ENCODE results near the gene TMEM231.

The TMEM231 gene

DNA sequence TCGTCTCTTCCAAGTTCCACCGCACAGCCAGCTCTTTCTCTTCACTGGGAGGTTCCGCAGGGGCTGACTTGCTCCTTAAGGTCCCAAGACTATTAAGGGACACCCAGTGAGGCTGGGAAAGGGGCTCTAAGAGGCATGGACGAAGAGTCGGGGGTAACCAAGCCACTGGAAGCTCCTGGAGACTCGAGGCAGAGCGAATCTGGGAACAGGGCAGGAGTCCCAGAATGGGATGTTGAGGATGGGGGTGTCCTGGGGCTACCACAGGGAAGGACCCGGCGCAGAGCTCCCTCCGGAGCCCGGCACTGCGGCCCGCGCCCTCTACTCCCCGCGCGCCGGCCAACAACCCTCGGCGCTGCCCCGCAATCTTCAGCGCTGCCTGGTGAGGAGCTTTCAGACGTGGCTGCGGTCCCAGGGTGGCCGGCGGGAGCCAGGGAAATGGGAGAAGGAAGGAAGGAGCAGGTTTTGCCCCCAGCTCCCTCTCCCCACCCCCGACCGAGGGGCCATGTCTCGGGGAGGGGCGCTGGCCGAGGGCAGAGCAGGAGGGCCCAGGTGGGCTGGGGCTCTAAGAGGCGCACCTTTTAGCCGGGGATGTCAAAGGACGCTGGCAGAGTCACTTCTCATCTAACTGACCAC, 20.7 kb downstream of the TMEM231 start:
- TF ChIP-seq CTCF (IDR thresholded peaks at IDR 0.05; ENCODE audit: extremely low read depth, missing control alignments) = no peak
- no peak for DNase-seq (ENCODE audit: low spot score)

DNA sequence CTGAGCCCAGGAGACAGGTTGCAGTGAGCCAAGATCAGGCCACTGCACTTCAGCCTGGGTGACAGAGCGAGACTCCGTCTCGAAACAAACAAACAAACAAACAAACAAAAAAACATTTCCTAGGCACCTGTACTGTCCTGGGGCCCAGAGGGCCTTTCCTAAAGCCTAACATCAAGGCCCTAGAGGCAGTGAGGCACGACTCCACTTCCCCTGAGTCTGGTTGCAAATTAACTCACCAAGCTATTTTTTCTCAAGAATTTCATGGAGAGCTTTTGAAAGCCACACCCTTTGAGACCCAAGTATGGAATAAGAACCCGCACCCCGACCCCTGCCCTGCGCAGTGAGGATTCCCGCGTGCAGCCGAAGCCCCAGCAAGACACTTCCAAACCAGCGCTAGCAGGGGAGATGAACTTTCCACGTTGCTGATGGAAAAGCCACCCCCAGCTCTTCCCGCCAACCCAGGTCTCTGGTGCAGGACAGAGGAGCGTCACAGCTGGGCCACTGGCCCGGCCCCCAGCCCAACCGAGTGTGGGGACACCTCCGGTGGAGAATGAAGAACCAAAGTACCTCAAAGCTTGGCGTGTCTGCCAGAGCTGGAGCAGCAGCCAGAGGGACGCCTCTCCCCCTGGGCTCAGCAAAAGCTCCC, 21.4 kb downstream of the TMEM231 start:
- DNase-seq (ENCODE audit: low spot score) = no peak
- no peak for TF ChIP-seq CTCF (IDR thresholded peaks at IDR 0.05; ENCODE audit: extremely low read depth, missing control alignments)

DNA sequence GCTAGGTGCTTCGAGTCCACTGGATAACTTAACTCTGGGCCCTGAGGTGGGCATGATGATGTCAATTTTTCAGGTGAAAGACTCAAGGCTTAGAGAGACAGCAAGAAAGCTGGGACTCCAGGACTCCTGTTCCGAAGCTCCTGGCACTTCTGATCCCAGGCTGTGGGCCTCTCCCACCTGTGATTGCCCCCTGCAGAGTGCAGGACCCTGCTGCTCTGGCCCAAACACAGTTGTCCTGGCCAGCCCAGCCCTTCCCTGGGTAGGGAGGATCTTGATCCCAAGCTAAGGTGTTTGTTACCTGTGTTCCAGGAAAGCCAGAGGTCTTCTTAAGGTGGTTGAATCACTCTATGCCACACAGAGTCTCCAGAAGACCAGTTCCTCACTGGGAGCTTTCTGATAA, 23.3 kb downstream of the TMEM231 start:
- no peak for DNase-seq (ENCODE audit: low spot score)
- no peak for TF ChIP-seq CTCF (IDR thresholded peaks at IDR 0.05; ENCODE audit: extremely low read depth, missing control alignments)

GRCh38 chr16:75532142-75532765, 23.8 kb downstream of the TMEM231 start:
- no peak for DNase-seq (ENCODE audit: low spot score)
- no peak for TF ChIP-seq CTCF (IDR thresholded peaks at IDR 0.05; ENCODE audit: extremely low read depth, missing control alignments)

GRCh38 chr16:75529959-75530358, 26.1 kb downstream of the TMEM231 start:
- DNase-seq (ENCODE audit: low spot score) = no peak
- TF ChIP-seq CTCF (IDR thresholded peaks at IDR 0.05; ENCODE audit: extremely low read depth, missing control alignments) = no peak

DNA sequence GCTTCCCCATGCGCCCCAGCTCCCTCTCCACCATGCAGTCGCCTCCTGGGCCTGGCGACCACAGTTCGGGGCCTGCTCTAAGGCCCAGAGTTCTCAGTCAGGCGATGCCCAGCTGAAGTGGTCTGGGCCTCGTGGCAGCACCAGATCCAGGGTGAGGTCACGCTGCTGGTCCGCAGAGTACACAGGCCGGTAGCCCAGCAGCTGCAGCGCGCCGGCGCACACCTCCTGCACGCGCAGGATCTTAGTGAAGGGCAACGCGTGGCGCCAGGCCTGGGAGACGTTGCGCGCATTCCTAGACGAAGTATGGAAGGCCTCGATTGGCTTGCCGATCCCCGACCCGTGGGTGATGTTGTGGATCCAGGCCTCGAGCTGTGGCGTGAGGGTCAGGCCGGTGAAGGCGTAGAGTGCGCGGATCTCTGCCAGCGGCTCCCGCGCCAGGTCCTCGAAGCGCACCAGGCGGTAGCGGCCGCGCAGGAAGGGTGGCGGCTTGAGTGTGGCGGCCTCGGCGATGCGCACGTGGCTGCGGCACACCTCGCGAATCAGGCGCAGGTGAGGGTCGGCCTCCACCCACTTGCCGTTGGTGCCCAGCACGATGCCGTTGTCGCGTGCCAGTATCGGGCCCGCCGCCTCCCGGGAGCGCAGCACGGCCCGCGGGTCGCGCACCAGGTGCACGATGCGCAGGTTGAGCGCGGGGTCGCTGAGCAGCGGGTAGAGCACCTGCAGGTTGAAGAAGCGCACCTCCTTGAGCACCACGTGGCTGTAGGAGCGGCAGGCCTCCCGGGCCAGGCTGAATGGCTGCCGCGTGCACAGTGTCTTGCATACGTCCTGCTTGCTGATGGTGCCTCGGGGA, 26.8 kb downstream of the TMEM231 start:
- no peak for TF ChIP-seq CTCF (IDR thresholded peaks at IDR 0.05; ENCODE audit: extremely low read depth, missing control alignments)
- no peak for DNase-seq (ENCODE audit: low spot score)

All from GM20000 (cell line).